Fibroblast of the aortic adventitia (primary cell): ENCODE measurements around the gene ICE1. TPM values are rescaled to one million over a fixed set of nuclear protein-coding genes. Genes with fewer than 3 reads are reported as not detected.
"Not testable (repeated sequence)": the region's sequence is repeated elsewhere in the genome, so short reads cannot be mapped to it uniquely, and the experiment has no call there.

Experiments used
- DNase-seq: peaks from one replicate; pipeline ENCODE4 v3.0.0-alpha.2; 2010; ENCODE audit warnings: low read depth
- H3K4me3 ChIP-seq: 2 replicates; pipeline ENCODE4 v1.5.1; 2011; ENCODE audit warnings: low read depth, mild to moderate bottlenecking, control low read depth, low read length, moderate library complexity
- CTCF ChIP-seq: IDR thresholded peaks from 2 replicates; pipeline ENCODE4 v1.5.1; 2011; ENCODE audit warnings: mild to moderate bottlenecking, low read length, control low read depth, inconsistent platforms; ENCODE audit not compliant: insufficient read depth
- total RNA-seq: library from RNA; depleted of rRNA; stranded (reverse); fragments of >200 nt; gene quantifications from 2 replicates; pipeline ENCODE4 v1.2.3, GENCODE V29; 2012; ENCODE audit warnings: low replicate concordance

The ICE1 gene
- total RNA-seq, 1 donor, result 34.6 TPM

- TF ChIP-seq CTCF, result no peak
Measured at GRCh38 chr5:5387192-5387591, 35.3 kb upstream of the ICE1 start.

GRCh38 chr5:5387777-5388176 is 34.7 kb upstream of the ICE1 start:
- H3K4me3 ChIP-seq, result no peak overlapping the region
- no peak for TF ChIP-seq CTCF
- DNase-seq, result peak; percentile 18

More at GRCh38 chr5:5387192-5387591, 35.3 kb upstream of the ICE1 start:
- no peak overlapping the region for H3K4me3 ChIP-seq
- DNase-seq, result peak; percentile 12

GRCh38 chr5:5390121-5390869 is 32.2 kb upstream of the ICE1 start:
- peak; percentile 20 for DNase-seq
- not testable (repeated sequence) for H3K4me3 ChIP-seq

GRCh38 chr5:5392504-5392903 is 30.0 kb upstream of the ICE1 start:
- not testable (repeated sequence) for H3K4me3 ChIP-seq, DNase-seq

- peak; percentile 65 for DNase-seq
- H3K4me3 ChIP-seq, result not testable (repeated sequence)
- TF ChIP-seq CTCF, result peak; percentile 64
Measured at GRCh38 chr5:5394384-5394986, 28.0 kb upstream of the ICE1 start.

- DNase-seq, H3K4me3 ChIP-seq: not testable (repeated sequence)
Measured at GRCh38 chr5:5395093-5395492, 27.4 kb upstream of the ICE1 start.

- no peak for TF ChIP-seq CTCF
- H3K4me3 ChIP-seq, result no peak overlapping the region
- no peak for DNase-seq
Measured at GRCh38 chr5:5398071-5398470, 24.4 kb upstream of the ICE1 start.

- no peak for DNase-seq
- no peak for TF ChIP-seq CTCF
- H3K4me3 ChIP-seq, result no peak overlapping the region
Measured at GRCh38 chr5:5401095-5401494, 21.4 kb upstream of the ICE1 start.
